ENCODE measurements around the gene GPI. TPM values are rescaled to one million over a fixed set of nuclear protein-coding genes. Genes with fewer than 3 reads are reported as not detected.
"Not testable (repeated sequence)": the region's sequence is repeated elsewhere in the genome, so short reads cannot be mapped to it uniquely, and the experiment has no call there.

Gene GPI
- total and polyA plus RNA-seq, 9 of the 15 experiments (the other 6 are each of a cell fraction or from before 2014, with no cell fraction given): 88.3 to 358 (median 122) TPM

GRCh38 chr19:34368338-34368737 is 3.3 kb downstream of the GPI start (continued):
- TF ChIP-seq ZKSCAN8 (CRISPR knock-in tag; IDR thresholded peaks at IDR 0.05) (no peak), DMBX1 (CRISPR knock-in tag; IDR thresholded peaks at IDR 0.05; ENCODE audit: borderline replicate concordance) (no peak), SMARCC2 (IDR thresholded peaks at IDR 0.05; ENCODE audit: low read depth) (no peak), PTRF (tag; IDR thresholded peaks at IDR 0.05) (no peak), ZZZ3 (IDR thresholded peaks at IDR 0.05) (no peak), ZNF398 (CRISPR knock-in tag; IDR thresholded peaks at IDR 0.05) (no peak)

- Histone ChIP-seq H3K79me2 (ENCODE audit: control insufficient read depth, insufficient read depth, low read length) (peaks cover 78% of the 10 kb centered on the region), H4K20me1 (replicated peaks; ENCODE audit: control insufficient read depth, insufficient read depth, low read length) (peaks cover 31% of the 10 kb centered on the region), H3K9me1 (ENCODE audit: control insufficient read depth, insufficient read depth, low read length) (peaks cover 11% of the 10 kb centered on the region), H3K4me1 (replicated peaks in 1 of 2; ENCODE audit: control insufficient read depth in 2 of 2, insufficient read depth in 2 of 2, low read length in 2 of 2) (peaks cover 31 to 45% of the 10 kb centered on the region in 2 experiments), H3K36me3 (ENCODE audit: control insufficient read depth, insufficient read depth, low read length) (peaks cover 74% of the 10 kb centered on the region)
- CTCF ChIA-PET (ENCODE audit: low intra/inter-chr PET ratio); H3K4me2 ChIP-seq (ENCODE audit: insufficient read depth, low read length); DNase-seq (ENCODE audit: extremely low read depth in 1 of 4, low spot score in 3 of 4); H3K27ac ChIP-seq (ENCODE audit: extremely low read depth, low read depth, low read length); H3K9ac ChIP-seq (ENCODE audit: insufficient read depth in 1 of 2, low read depth in 2 of 2, low read length in 2 of 2); intact Hi-C loops (cut with micrococcal nuclease); H3K4me3 ChIP-seq; H2AFZ ChIP-seq (ENCODE audit: low read depth, low read length); in situ Hi-C loops (cut with MboI); ATAC-seq; H3K27me3 ChIP-seq (ENCODE audit: control insufficient read depth in 2 of 2, insufficient read depth in 2 of 2, low read length in 2 of 2); H3K9me3 ChIP-seq (replicated peaks; ENCODE audit: control insufficient read depth, insufficient read depth, low read depth, low read length); FAIRE-seq; BruUV-seq (replicated peaks): not testable (repeated sequence)
- WGBS (ENCODE audit: insufficient coverage, low coverage, missing lambda C conversion rate): 81% methylated on average over 10 of the region's 10 CpGs
- POLR2A ChIA-PET: interaction anchor here (0.6 kb wide), 1 partner anchor 491 kb away, joined by 3 read pairs; no protein-coding TSS in a partner anchor
Observed at GRCh38 chr19:34369166-34369565, 4.2 kb downstream of the GPI start.

Measured in K562 (cell line).